Measurements from ENCODE around the gene TIAL1. TPM values are rescaled to one million over a fixed set of nuclear protein-coding genes. Genes with fewer than 3 reads are reported as not detected.
A peak's percentile ranks its signal among the peaks of the same experiment; 100 is the strongest.

Gene TIAL1
- total and polyA plus RNA-seq, 2 of the 13 experiments (the other 11 are each of a cell fraction or from before 2014, with no cell fraction given) = 31.5 to 148 TPM

DNA sequence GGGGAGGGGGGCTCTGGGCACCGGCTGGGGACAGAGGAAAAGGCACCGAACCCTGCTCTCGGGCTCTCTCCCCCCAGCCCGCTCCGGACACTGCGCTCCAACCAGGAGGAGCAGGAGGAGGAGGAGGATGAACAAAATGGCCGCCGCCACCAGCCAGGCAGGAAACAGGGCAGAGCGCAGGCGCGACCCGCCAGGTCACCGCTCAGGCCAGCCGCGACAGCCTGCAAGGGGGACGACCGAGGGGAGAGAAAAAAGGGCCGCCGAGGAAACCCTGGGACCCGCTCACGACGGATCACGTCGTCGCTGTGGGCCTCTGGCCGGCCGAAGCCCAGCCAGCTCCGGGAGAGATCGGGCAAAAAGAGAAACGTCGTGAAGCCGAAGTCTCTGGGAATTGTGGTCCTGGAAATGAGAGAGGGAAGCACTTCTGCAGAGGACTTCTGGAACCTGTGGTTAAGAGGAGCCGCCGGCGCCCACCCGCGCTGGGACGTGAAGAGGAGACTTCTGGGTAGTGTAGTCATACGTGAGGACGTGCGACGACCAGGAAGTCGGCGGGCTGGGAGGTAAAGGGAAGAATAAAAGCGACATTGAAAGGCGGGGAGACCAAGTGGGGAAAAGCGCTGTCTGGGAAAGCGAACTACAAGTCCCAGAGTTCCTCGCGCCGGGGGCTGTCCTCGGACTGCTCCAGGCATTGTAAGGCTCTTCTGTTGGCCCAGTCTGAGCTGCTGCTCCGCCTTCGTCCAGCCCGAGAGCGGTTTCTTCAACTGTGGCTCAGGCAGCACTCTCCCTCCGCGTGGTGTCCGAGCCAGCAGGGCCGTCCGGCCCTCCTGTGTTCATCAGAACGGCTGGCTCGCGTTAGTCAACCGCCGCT lies at the start of gene TIAL1 (continued):
- TF ChIP-seq, protein P1, sequence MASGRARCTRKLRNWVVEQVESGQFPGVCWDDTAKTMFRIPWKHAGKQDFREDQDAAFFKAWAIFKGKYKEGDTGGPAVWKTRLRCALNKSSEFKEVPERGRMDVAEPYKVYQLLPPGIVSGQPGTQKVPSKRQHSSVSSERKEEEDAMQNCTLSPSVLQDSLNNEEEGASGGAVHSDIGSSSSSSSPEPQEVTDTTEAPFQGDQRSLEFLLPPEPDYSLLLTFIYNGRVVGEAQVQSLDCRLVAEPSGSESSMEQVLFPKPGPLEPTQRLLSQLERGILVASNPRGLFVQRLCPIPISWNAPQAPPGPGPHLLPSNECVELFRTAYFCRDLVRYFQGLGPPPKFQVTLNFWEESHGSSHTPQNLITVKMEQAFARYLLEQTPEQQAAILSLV (CRISPR knock-in tag; IDR thresholded peaks at IDR 0.05; ENCODE audit: borderline replicate concordance) = no peak; the same call in 1 of the 2 replicates
- TF ChIP-seq ZBTB10 (CRISPR knock-in tag; IDR thresholded peaks at IDR 0.05; ENCODE audit: borderline replicate concordance) (no peak; the same call in 1 of the 2 replicates), HHEX (CRISPR knock-in tag; IDR thresholded peaks at IDR 0.05) (no peak), SAP130 (CRISPR knock-in tag; IDR thresholded peaks at IDR 0.05; ENCODE audit: low read depth) (peak; percentile 99), ZNF547 (CRISPR knock-in tag; IDR thresholded peaks at IDR 0.05) (peak; percentile 39; the same call in 1 of the 2 replicates), EEA1 (CRISPR knock-in tag; IDR thresholded peaks at IDR 0.05; ENCODE audit: borderline replicate concordance) (no peak), U2AF1 (optimal IDR thresholded peaks at IDR 0.05; ENCODE audit: low read depth, low read length) (peak; percentile 38), FOXK2 (IDR thresholded peaks at IDR 0.05) (no peak), SMARCC2 (IDR thresholded peaks at IDR 0.05) (no peak), HIVEP1 (CRISPR knock-in tag; IDR thresholded peaks at IDR 0.05) (peak; percentile 33; the same call in 1 of the 2 replicates), TBX3 (IDR thresholded peaks at IDR 0.05; ENCODE audit: borderline replicate concordance) (no peak), ETV6 (CRISPR knock-in tag; conservative IDR thresholded peaks at IDR 0.05) (no peak), TBP (CRISPR knock-in tag; IDR thresholded peaks at IDR 0.05) (0 out of 2 replicates have a peak, but pooled peaks have one; percentile 68), ZNF878 (CRISPR knock-in tag; IDR thresholded peaks at IDR 0.05) (0 out of 2 replicates have a peak, but pooled peaks have one; percentile 53), ZNF263 (CRISPR knock-in tag; IDR thresholded peaks at IDR 0.05) (peak; percentile 97), WIZ (CRISPR knock-in tag; IDR thresholded peaks at IDR 0.05) (no peak), NR2F6 (IDR thresholded peaks at IDR 0.05) (peak; percentile 47), NR2F6 (CRISPR knock-in tag; IDR thresholded peaks at IDR 0.05) (peak; percentile 31; the same call in 1 of the 2 replicates)
- TF ChIP-seq, protein P2, sequence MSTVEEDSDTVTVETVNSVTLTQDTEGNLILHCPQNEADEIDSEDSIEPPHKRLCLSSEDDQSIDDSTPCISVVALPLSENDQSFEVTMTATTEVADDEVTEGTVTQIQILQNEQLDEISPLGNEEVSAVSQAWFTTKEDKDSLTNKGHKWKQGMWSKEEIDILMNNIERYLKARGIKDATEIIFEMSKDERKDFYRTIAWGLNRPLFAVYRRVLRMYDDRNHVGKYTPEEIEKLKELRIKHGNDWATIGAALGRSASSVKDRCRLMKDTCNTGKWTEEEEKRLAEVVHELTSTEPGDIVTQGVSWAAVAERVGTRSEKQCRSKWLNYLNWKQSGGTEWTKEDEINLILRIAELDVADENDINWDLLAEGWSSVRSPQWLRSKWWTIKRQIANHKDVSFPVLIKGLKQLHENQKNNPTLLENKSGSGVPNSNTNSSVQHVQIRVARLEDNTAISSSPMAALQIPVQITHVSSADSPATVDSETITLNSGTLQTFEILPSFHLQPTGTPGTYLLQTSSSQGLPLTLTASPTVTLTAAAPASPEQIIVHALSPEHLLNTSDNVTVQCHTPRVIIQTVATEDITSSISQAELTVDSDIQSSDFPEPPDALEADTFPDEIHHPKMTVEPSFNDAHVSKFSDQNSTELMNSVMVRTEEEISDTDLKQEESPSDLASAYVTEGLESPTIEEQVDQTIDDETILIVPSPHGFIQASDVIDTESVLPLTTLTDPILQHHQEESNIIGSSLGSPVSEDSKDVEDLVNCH (CRISPR knock-in tag; IDR thresholded peaks at IDR 0.05) = no peak
- TF ChIP-seq, protein P3, sequence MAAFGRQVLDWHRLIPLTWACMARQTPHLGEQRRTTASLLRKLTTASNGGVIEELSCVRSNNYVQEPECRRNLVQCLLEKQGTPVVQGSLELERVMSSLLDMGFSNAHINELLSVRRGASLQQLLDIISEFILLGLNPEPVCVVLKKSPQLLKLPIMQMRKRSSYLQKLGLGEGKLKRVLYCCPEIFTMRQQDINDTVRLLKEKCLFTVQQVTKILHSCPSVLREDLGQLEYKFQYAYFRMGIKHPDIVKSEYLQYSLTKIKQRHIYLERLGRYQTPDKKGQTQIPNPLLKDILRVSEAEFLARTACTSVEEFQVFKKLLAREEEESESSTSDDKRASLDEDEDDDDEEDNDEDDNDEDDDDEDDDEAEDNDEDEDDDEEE (CRISPR knock-in tag; IDR thresholded peaks at IDR 0.05) = peak; percentile 80
- TF ChIP-seq, protein P4, sequence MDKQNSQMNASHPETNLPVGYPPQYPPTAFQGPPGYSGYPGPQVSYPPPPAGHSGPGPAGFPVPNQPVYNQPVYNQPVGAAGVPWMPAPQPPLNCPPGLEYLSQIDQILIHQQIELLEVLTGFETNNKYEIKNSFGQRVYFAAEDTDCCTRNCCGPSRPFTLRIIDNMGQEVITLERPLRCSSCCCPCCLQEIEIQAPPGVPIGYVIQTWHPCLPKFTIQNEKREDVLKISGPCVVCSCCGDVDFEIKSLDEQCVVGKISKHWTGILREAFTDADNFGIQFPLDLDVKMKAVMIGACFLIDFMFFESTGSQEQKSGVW (CRISPR knock-in tag; IDR thresholded peaks at IDR 0.05; ENCODE audit: borderline replicate concordance) = no peak

Measured in HepG2 (cell line).